NCI-H2227 (cell line): ENCODE data around the gene STAM2.
A peak's percentile ranks its signal among the peaks of the same experiment; 100 is the strongest.

Experiments
- DNase-seq: peaks from one replicate; lab custom pipeline; 2025; ENCODE audit not compliant: unreplicated experiment; lab: John Stamatoyannopoulos, UW

STAM2 gene

GRCh38 chr2:152075461-152076050 lies 100.0 kb downstream of the STAM2 start:
- DNase-seq: no peak

DNA sequence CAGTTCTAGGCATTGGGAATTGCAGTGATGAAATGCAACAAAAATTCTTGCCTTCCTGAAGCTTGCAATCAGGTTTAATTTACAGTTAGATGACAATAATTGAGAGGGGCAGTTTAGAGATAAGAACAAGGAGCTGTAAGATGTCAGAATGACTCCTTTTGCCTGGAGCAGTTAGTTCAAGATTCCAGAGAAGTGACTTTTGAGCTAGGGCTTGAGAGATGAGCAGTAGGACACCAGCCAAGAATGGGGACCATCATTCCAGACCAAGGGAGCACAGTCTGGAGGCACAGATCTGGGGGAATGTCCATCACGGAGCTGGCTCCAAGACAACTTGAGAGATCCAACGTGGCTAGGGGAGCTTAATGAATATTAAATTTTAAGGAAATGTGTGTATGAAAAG lies 103.6 kb downstream of the STAM2 start:
- no peak for DNase-seq

- DNase-seq: no peak
These were observed 104.0 kb downstream of the STAM2 start for GRCh38 chr2:152071518-152071917.

- no peak for DNase-seq
These were observed 104.5 kb downstream of the STAM2 start for GRCh38 chr2:152071092-152071491.

GRCh38 chr2:152068226-152068625 lies 107.3 kb downstream of the STAM2 start:
- DNase-seq: no peak

DNA sequence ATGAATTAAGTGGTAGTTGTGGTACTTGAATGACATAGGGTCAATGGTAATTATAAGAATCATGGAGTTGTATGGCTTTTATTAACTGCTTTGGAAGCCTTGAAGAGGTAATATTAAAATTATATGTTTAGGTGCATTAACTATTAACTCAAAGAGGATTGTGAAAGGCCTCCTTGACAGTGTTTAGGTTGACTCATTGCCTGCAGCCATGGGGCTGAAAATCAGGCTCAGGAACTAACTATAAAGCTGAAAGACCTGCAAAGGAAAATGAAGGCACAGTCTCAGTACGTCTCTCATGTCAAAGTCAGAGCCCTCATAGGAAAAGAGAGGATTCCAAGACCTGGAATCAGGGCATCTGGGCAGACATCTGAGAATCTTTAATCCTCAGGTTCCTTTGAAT lies 107.7 kb downstream of the STAM2 start:
- peak; percentile 75 for DNase-seq
